ENCODE measurements around the gene CASR. TPM values are rescaled to one million over a fixed set of nuclear protein-coding genes. Genes with fewer than 3 reads are reported as not detected.

CASR gene
- total RNA-seq, 3 donors from 2014 or later, result not detected

GRCh38 chr3:122183893-122184590, 574 bp downstream of the CASR start:
- no peak for TF ChIP-seq POLR2AphosphoS5 (IDR thresholded peaks at IDR 0.05)
- TF ChIP-seq POLR2A (IDR thresholded peaks at IDR 0.05), result no peak
- Histone ChIP-seq H3K27ac (no peak overlapping the region), H3K9me3 (no peaks in the 10 kb centered on the region), H3K27me3 (peaks cover 0 to 19% of the 10 kb centered on the region in 2 donors), H3K4me3 (peak overlapping the region in 2 of 3 donors; percentile 35 to 55), H3K36me3 (no peaks in the 10 kb centered on the region), H3K4me1 (no peaks in the 10 kb centered on the region)
- DNase-seq (ENCODE audit: low spot score in 2 of 2), result no peak
- intact Hi-C loops (cut with DNase I; ENCODE audit: low total_unique reads), result loop anchor here (10.0 kb wide), 1 partner anchor 921 kb away; no protein-coding TSS in a partner anchor

- Histone ChIP-seq H3K36me3 (no peaks in the 10 kb centered on the region), H3K4me1 (no peaks in the 10 kb centered on the region), H3K27ac (no peak overlapping the region), H3K4me3 (peak overlapping the region in 2 of 3 donors; percentile 35 to 55), H3K27me3 (peaks cover 0 to 19% of the 10 kb centered on the region in 2 donors), H3K9me3 (no peaks in the 10 kb centered on the region)
- intact Hi-C loops (cut with DNase I; ENCODE audit: low total_unique reads), result loop anchor here (10.0 kb wide), 1 partner anchor 920 kb away; no protein-coding TSS in a partner anchor
- DNase-seq (ENCODE audit: low spot score in 2 of 2), result no peak
- no peak for TF ChIP-seq CTCF (IDR thresholded peaks at IDR 0.05)
- no peak for TF ChIP-seq POLR2AphosphoS5 (IDR thresholded peaks at IDR 0.05)
- TF ChIP-seq POLR2A (IDR thresholded peaks at IDR 0.05), result no peak
Observed at GRCh38 chr3:122184591-122184929, 1.1 kb downstream of the CASR start.

- peaks cover 0 to 26% of the 10 kb centered on the region in 2 donors for H3K27me3 ChIP-seq
- H3K4me1 ChIP-seq, result no peaks in the 10 kb centered on the region
- intact Hi-C loops (cut with DNase I; ENCODE audit: low total_unique reads), result loop anchor here (10.0 kb wide), 1 partner anchor 918 kb away; no protein-coding TSS in a partner anchor
- H3K27ac ChIP-seq, result no peak overlapping the region
- H3K4me3 ChIP-seq, result no peak overlapping the region
- no peaks in the 10 kb centered on the region for H3K36me3 ChIP-seq
- no peak for DNase-seq (ENCODE audit: low spot score in 2 of 2)
- TF ChIP-seq CTCF (IDR thresholded peaks at IDR 0.05) (no peak), POLR2A (IDR thresholded peaks at IDR 0.05) (no peak), POLR2AphosphoS5 (IDR thresholded peaks at IDR 0.05) (no peak)
- no peaks in the 10 kb centered on the region for H3K9me3 ChIP-seq
Observed at GRCh38 chr3:122186372-122186771, 2.9 kb downstream of the CASR start.

GRCh38 chr3:122188737-122189136, 5.3 kb downstream of the CASR start:
- Histone ChIP-seq H3K4me1 (no peaks in the 10 kb centered on the region), H3K27ac (no peak overlapping the region), H3K27me3 (peaks cover 0 to 22% of the 10 kb centered on the region in 2 donors), H3K36me3 (no peaks in the 10 kb centered on the region), H3K4me3 (no peak overlapping the region), H3K9me3 (no peaks in the 10 kb centered on the region)
- TF ChIP-seq POLR2AphosphoS5 (IDR thresholded peaks at IDR 0.05) (no peak), POLR2A (IDR thresholded peaks at IDR 0.05) (no peak), CTCF (IDR thresholded peaks at IDR 0.05) (no peak)
- DNase-seq (ENCODE audit: low spot score in 2 of 2), result no peak
- intact Hi-C loops (cut with DNase I; ENCODE audit: low total_unique reads), result loop anchor here (10.0 kb wide), 1 partner anchor 916 kb away; no protein-coding TSS in a partner anchor

- no peaks in the 10 kb centered on the region for H3K4me1 ChIP-seq
- H3K9me3 ChIP-seq, result no peaks in the 10 kb centered on the region
- intact Hi-C loops (cut with DNase I; ENCODE audit: low total_unique reads), result loop anchor here (10.0 kb wide), 1 partner anchor 915 kb away; no protein-coding TSS in a partner anchor
- no peak overlapping the region for H3K27ac ChIP-seq
- no peak for DNase-seq (ENCODE audit: low spot score in 2 of 2)
- H3K36me3 ChIP-seq, result no peaks in the 10 kb centered on the region
- peaks cover 0 to 15% of the 10 kb centered on the region in 2 donors for H3K27me3 ChIP-seq
- no peak for TF ChIP-seq CTCF (IDR thresholded peaks at IDR 0.05)
- TF ChIP-seq POLR2A (IDR thresholded peaks at IDR 0.05), result no peak
- TF ChIP-seq POLR2AphosphoS5 (IDR thresholded peaks at IDR 0.05), result no peak
- no peak overlapping the region for H3K4me3 ChIP-seq
Observed at GRCh38 chr3:122189357-122189756, 5.9 kb downstream of the CASR start.

All from breast epithelium (tissue), 4 donors.